ENCODE data around the gene PIAS3.

Gene PIAS3

GRCh38 chr1:145855426-145855948, 3.4 kb downstream of the PIAS3 start:
- peaks cover 10% of the 10 kb centered on the region; the same call in 1 of the 2 replicates for H3K9me3 ChIP-seq (ENCODE audit: insufficient read depth, low read length)
- peaks cover 68% of the 10 kb centered on the region for H3K36me3 ChIP-seq (ENCODE audit: insufficient read depth, insufficient read length, low read length)
- no peak for DNase-seq (ENCODE audit: low read depth, low spot score)
- no peak overlapping the region for H3K4me3 ChIP-seq (ENCODE audit: insufficient read length, low read depth)
- no peak overlapping the region for H3K9ac ChIP-seq (ENCODE audit: insufficient read length, low read depth)
- TF ChIP-seq YY1 (IDR thresholded peaks at IDR 0.05; ENCODE audit: insufficient read depth, insufficient read length) (no peak), ZNF274 (IDR thresholded peaks at IDR 0.05; ENCODE audit: low read depth, low read length) (no peak), SUZ12 (IDR thresholded peaks at IDR 0.05; ENCODE audit: extremely low read depth, insufficient read depth, insufficient read length) (no peak)
- H3K27me3 ChIP-seq (ENCODE audit: insufficient read depth, insufficient read length) = no peaks in the 10 kb centered on the region
- H3K4me1 ChIP-seq (ENCODE audit: insufficient read depth, insufficient read length) = peaks cover 17% of the 10 kb centered on the region

GRCh38 chr1:145849356-145850160, 9.3 kb downstream of the PIAS3 start:
- no peaks in the 10 kb centered on the region for H3K9me3 ChIP-seq (ENCODE audit: insufficient read depth, low read length)
- no peaks in the 10 kb centered on the region for H3K4me1 ChIP-seq (ENCODE audit: insufficient read depth, insufficient read length)
- H3K27me3 ChIP-seq (ENCODE audit: insufficient read depth, insufficient read length) = no peaks in the 10 kb centered on the region
- peaks cover 72% of the 10 kb centered on the region for H3K36me3 ChIP-seq (ENCODE audit: insufficient read depth, insufficient read length, low read length)
- TF ChIP-seq SUZ12 (IDR thresholded peaks at IDR 0.05; ENCODE audit: extremely low read depth, insufficient read depth, insufficient read length) (no peak), YY1 (IDR thresholded peaks at IDR 0.05; ENCODE audit: insufficient read depth, insufficient read length) (no peak), ZNF274 (IDR thresholded peaks at IDR 0.05; ENCODE audit: low read depth, low read length) (no peak)
- no peak overlapping the region for H3K4me3 ChIP-seq (ENCODE audit: insufficient read length, low read depth)
- H3K9ac ChIP-seq (ENCODE audit: insufficient read length, low read depth) = no peak overlapping the region
- DNase-seq (ENCODE audit: low read depth, low spot score) = peak; percentile 32

- Histone ChIP-seq H3K9me3 (ENCODE audit: insufficient read depth, low read length) (no peaks in the 10 kb centered on the region), H3K36me3 (ENCODE audit: insufficient read depth, insufficient read length, low read length) (peaks cover 66% of the 10 kb centered on the region), H3K4me1 (ENCODE audit: insufficient read depth, insufficient read length) (no peaks in the 10 kb centered on the region), H3K27me3 (ENCODE audit: insufficient read depth, insufficient read length) (no peaks in the 10 kb centered on the region), H3K4me3 (ENCODE audit: insufficient read length, low read depth) (no peak overlapping the region), H3K9ac (ENCODE audit: insufficient read length, low read depth) (no peak overlapping the region)
- DNase-seq (ENCODE audit: low read depth, low spot score) = no peak
- TF ChIP-seq SUZ12 (IDR thresholded peaks at IDR 0.05; ENCODE audit: extremely low read depth, insufficient read depth, insufficient read length) (no peak), YY1 (IDR thresholded peaks at IDR 0.05; ENCODE audit: insufficient read depth, insufficient read length) (no peak)
These were observed 11.1 kb downstream of the PIAS3 start for GRCh38 chr1:145847827-145848226.

GRCh38 chr1:145846201-145846612, 12.7 kb downstream of the PIAS3 start:
- peak overlapping the region; percentile 84 for H3K9ac ChIP-seq (ENCODE audit: insufficient read length, low read depth)
- H3K36me3 ChIP-seq (ENCODE audit: insufficient read depth, insufficient read length, low read length) = peaks cover 68% of the 10 kb centered on the region
- DNase-seq (ENCODE audit: low read depth, low spot score) = peak; percentile 32

GRCh38 chr1:145845514-145846161, 13.2 kb downstream of the PIAS3 start, which contains the start of gene NUDT17:
Gene NUDT17, plus strand, starts transcription at chr1:145845630. Its CDS starts 11 bp downstream, at chr1:145845641.
- peak within 1 kb of the TSS; percentile 58 for H3K4me3 ChIP-seq (ENCODE audit: insufficient read length, low read depth)
- no peaks in the 10 kb centered on the region for H3K9me3 ChIP-seq (ENCODE audit: insufficient read depth, low read length)
- H3K27me3 ChIP-seq (ENCODE audit: insufficient read depth, insufficient read length) = no peaks in the 10 kb centered on the region
- peak within 1 kb of the TSS; percentile 84 for H3K9ac ChIP-seq (ENCODE audit: insufficient read length, low read depth)
- DNase-seq (ENCODE audit: low read depth, low spot score) = peak; percentile 82
- TF ChIP-seq ZNF274 (IDR thresholded peaks at IDR 0.05; ENCODE audit: low read depth, low read length) (no peak), YY1 (IDR thresholded peaks at IDR 0.05; ENCODE audit: insufficient read depth, insufficient read length) (peak; percentile 39)
- H3K4me1 ChIP-seq (ENCODE audit: insufficient read depth, insufficient read length) = no peaks in the 10 kb centered on the region
- peaks cover 68% of the 10 kb centered on the region for H3K36me3 ChIP-seq (ENCODE audit: insufficient read depth, insufficient read length, low read length)

More at GRCh38 chr1:145846201-145846612, 12.7 kb downstream of the PIAS3 start:
- TF ChIP-seq YY1 (IDR thresholded peaks at IDR 0.05; ENCODE audit: insufficient read depth, insufficient read length) (no peak), ZNF274 (IDR thresholded peaks at IDR 0.05; ENCODE audit: low read depth, low read length) (no peak), SUZ12 (IDR thresholded peaks at IDR 0.05; ENCODE audit: extremely low read depth, insufficient read depth, insufficient read length) (no peak)
- Histone ChIP-seq H3K9me3 (ENCODE audit: insufficient read depth, low read length) (no peaks in the 10 kb centered on the region), H3K27me3 (ENCODE audit: insufficient read depth, insufficient read length) (no peaks in the 10 kb centered on the region), H3K4me3 (ENCODE audit: insufficient read length, low read depth) (peak overlapping the region; percentile 58), H3K4me1 (ENCODE audit: insufficient read depth, insufficient read length) (no peaks in the 10 kb centered on the region)

- Histone ChIP-seq H3K9me3 (ENCODE audit: insufficient read depth, low read length) (no peaks in the 10 kb centered on the region), H3K36me3 (ENCODE audit: insufficient read depth, insufficient read length, low read length) (peaks cover 66% of the 10 kb centered on the region), H3K4me1 (ENCODE audit: insufficient read depth, insufficient read length) (no peaks in the 10 kb centered on the region), H3K27me3 (ENCODE audit: insufficient read depth, insufficient read length) (no peaks in the 10 kb centered on the region), H3K4me3 (ENCODE audit: insufficient read length, low read depth) (peak overlapping the region; percentile 58), H3K9ac (ENCODE audit: insufficient read length, low read depth) (no peak overlapping the region)
- no peak for TF ChIP-seq ZNF274 (IDR thresholded peaks at IDR 0.05; ENCODE audit: low read depth, low read length)
- TF ChIP-seq SUZ12 (IDR thresholded peaks at IDR 0.05; ENCODE audit: extremely low read depth, insufficient read depth, insufficient read length) = no peak
- no peak for TF ChIP-seq YY1 (IDR thresholded peaks at IDR 0.05; ENCODE audit: insufficient read depth, insufficient read length)
- DNase-seq (ENCODE audit: low read depth, low spot score) = peak; percentile 9
These were observed 13.8 kb downstream of the PIAS3 start for GRCh38 chr1:145845144-145845513.

GRCh38 chr1:145843031-145843430, 15.8 kb downstream of the PIAS3 start:
- Histone ChIP-seq H3K9me3 (ENCODE audit: insufficient read depth, low read length) (no peaks in the 10 kb centered on the region), H3K4me3 (ENCODE audit: insufficient read length, low read depth) (no peak overlapping the region), H3K9ac (ENCODE audit: insufficient read length, low read depth) (no peak overlapping the region), H3K27me3 (ENCODE audit: insufficient read depth, insufficient read length) (no peaks in the 10 kb centered on the region), H3K36me3 (ENCODE audit: insufficient read depth, insufficient read length, low read length) (peaks cover 66% of the 10 kb centered on the region), H3K4me1 (ENCODE audit: insufficient read depth, insufficient read length) (no peaks in the 10 kb centered on the region)
- no peak for TF ChIP-seq YY1 (IDR thresholded peaks at IDR 0.05; ENCODE audit: insufficient read depth, insufficient read length)
- no peak for TF ChIP-seq SUZ12 (IDR thresholded peaks at IDR 0.05; ENCODE audit: extremely low read depth, insufficient read depth, insufficient read length)
- no peak for TF ChIP-seq ZNF274 (IDR thresholded peaks at IDR 0.05; ENCODE audit: low read depth, low read length)
- DNase-seq (ENCODE audit: low read depth, low spot score) = no peak
